B cell (primary cell): ENCODE results near the gene FLT1. TPM values are rescaled to one million over a fixed set of nuclear protein-coding genes. Genes with fewer than 3 reads are reported as not detected.

ENCODE experiments used
- ATAC-seq: fragments of 200-7000 bp; cut with Tn5 transposase; one replicate; pipeline ENCODE4 v1.10.0; 2021; ENCODE audit warnings: low read depth, mild to moderate bottlenecking, moderate number of reproducible peaks, moderate library complexity
- CTCF ChIA-PET: fragments of 350-600 bp; sonication (Branson Sonifier 250); formaldehyde crosslinking; loops from one replicate; lab custom pipeline; 2021; ENCODE audit warnings: antibody characterized with exemption, inconsistent platforms; lab: Charles Lee
- POLR2A ChIA-PET: fragments of 350-600 bp; sonication (Branson Sonifier 250); formaldehyde crosslinking; loops from one replicate; lab custom pipeline; 2021; ENCODE audit warnings: antibody characterized with exemption; lab: Charles Lee
- DNase-seq: peaks from one replicate; pipeline ENCODE4 v3.0.0; 2013
- H2AFZ ChIP-seq: 2 replicates; pipeline ENCODE4 v1.6.1; 2012; ENCODE audit warnings: mild to moderate bottlenecking, low read depth, low read length; ENCODE audit not compliant: insufficient read depth, poor library complexity, severe bottlenecking
- H3K27ac ChIP-seq, 2 donors: 1 replicate in 1 of 2; 2 replicates in 1 of 2; pipeline ENCODE4 v1.5.1; 2012 to 2013; ENCODE audit warnings: low read length in 2 of 2, mild to moderate bottlenecking in 2 of 2, moderate library complexity in 1 of 2
- H3K27me3 ChIP-seq, 4 experiments: fragments of 200-600 bp in 1 of 4; sonication (generic) in 1 of 4; replicated peaks in 1 of 4; 1 replicate in 2 of 4; 2 replicates in 2 of 4; pipeline versions ENCODE4 v1.6.1 to v1.7.0; 2013 to 2016; ENCODE audit warnings: low read length in 3 of 4, mild to moderate bottlenecking in 2 of 4, mixed read lengths in 1 of 4, moderate library complexity in 1 of 4; ENCODE audit not compliant: insufficient read depth in 4 of 4, control insufficient read depth in 3 of 4; ENCODE audit errors: control extremely low read depth in 1 of 4
- H3K36me3 ChIP-seq, 2 experiments: replicated peaks in 1 of 2; 1 replicate in 1 of 2; 2 replicates in 1 of 2; pipeline versions ENCODE4 v1.6.1 to v1.7.1; 2013; ENCODE audit warnings: low read length in 1 of 2; ENCODE audit not compliant: insufficient read depth in 2 of 2, control insufficient read depth in 1 of 2; ENCODE audit errors: control extremely low read depth in 1 of 2, extremely low read depth in 1 of 2
- H3K4me1 ChIP-seq, 2 donors: fragments of 200-600 bp in 1 of 2; sonication (generic) in 1 of 2; 1 replicate in 1 of 2; 2 replicates in 1 of 2; pipeline versions ENCODE4 v1.5.1 to v1.6.1; 2013 to 2017; ENCODE audit warnings: low read length in 2 of 2; ENCODE audit not compliant: control insufficient read depth in 2 of 2, insufficient read depth in 2 of 2
- H3K4me2 ChIP-seq: replicated peaks from 2 replicates; pipeline ENCODE3; 2012; ENCODE audit warnings: mild to moderate bottlenecking, low read depth, low read length; ENCODE audit not compliant: poor library complexity, severe bottlenecking
- H3K4me3 ChIP-seq, 5 experiments: fragments of 200-600 bp in 1 of 5; sonication (generic) in 1 of 5; 1 replicate in 3 of 5; 2 replicates in 2 of 5; pipeline versions ENCODE4 v1.5.1 to v1.7.0; 2011 to 2016; ENCODE audit warnings: low read length in 4 of 5, mild to moderate bottlenecking in 4 of 5, low read depth in 2 of 5, control low read depth in 1 of 5, moderate library complexity in 1 of 5; ENCODE audit not compliant: insufficient read depth in 1 of 5; ENCODE audit errors: control extremely low read depth in 1 of 5, extremely low read depth in 1 of 5
- H3K79me2 ChIP-seq: fragments of 200-600 bp; sonication (generic); one replicate; pipeline ENCODE4 v1.6.0; 2016; ENCODE audit warnings: low read length; ENCODE audit not compliant: control insufficient read depth, insufficient read depth
- H3K9ac ChIP-seq: fragments of 200-600 bp; sonication (generic); 2 replicates; pipeline ENCODE4 v1.6.1; 2017; ENCODE audit warnings: mild to moderate bottlenecking, low read length, moderate library complexity
- H3K9me3 ChIP-seq, 3 donors: one replicate each; pipeline versions ENCODE4 v1.6.1 to v1.7.1; 2013; ENCODE audit warnings: low read length in 2 of 3; ENCODE audit not compliant: control insufficient read depth in 2 of 3, insufficient read depth in 1 of 3; ENCODE audit errors: control extremely low read depth in 1 of 3
- H4K20me1 ChIP-seq: 2 replicates; pipeline ENCODE4 v1.6.0; 2012; ENCODE audit warnings: mild to moderate bottlenecking, low read length; ENCODE audit not compliant: insufficient read depth, control insufficient read depth, poor library complexity, severe bottlenecking
- H3K27ac Mint-ChIP-seq: one replicate; pipeline ENCODE4 v1.8.0; 2021; ENCODE audit warnings: mixed read lengths
- H3K27me3 Mint-ChIP-seq: one replicate; pipeline ENCODE4 v1.8.0; 2021; ENCODE audit warnings: mixed read lengths
- H3K4me1 Mint-ChIP-seq: one replicate; pipeline ENCODE4 v1.8.0; 2021; ENCODE audit warnings: mixed read lengths
- H3K4me3 Mint-ChIP-seq: one replicate; pipeline ENCODE4 v1.8.0; 2021; ENCODE audit warnings: mixed read lengths
- H3K9me3 Mint-ChIP-seq: one replicate; pipeline ENCODE4 v1.8.0; 2022; ENCODE audit warnings: mixed read lengths; ENCODE audit not compliant: insufficient read depth
- CTCF ChIP-seq: fragments of 200-600 bp; IDR thresholded peaks from one replicate; pipeline ENCODE4 v1.8.0; 2022; ENCODE audit warnings: antibody characterized with exemption, mild to moderate bottlenecking
- EZH2 ChIP-seq: IDR thresholded peaks from 2 replicates; pipeline ENCODE4 v1.6.1; 2012; ENCODE audit warnings: borderline replicate concordance, low read depth, mild to moderate bottlenecking, moderate library complexity, low read length; ENCODE audit not compliant: insufficient read depth, poor library complexity, severe bottlenecking
- WGBS: methylation state at CpG from one replicate; pipeline ENCODE4 v1.1.5; 2013; ENCODE audit warnings: missing lambda C conversion rate; ENCODE audit not compliant: insufficient coverage; 5-methylcytosine and 5-hydroxymethylcytosine counted together
- intact Hi-C: fragments of 100-400 bp; cut with micrococcal nuclease; formaldehyde crosslinking; loops from one replicate; pipeline ENCODE4 v1.10.0; 2022
- polyA plus RNA-seq: library from polyadenylated mRNA; depleted of rRNA; stranded (reverse); fragments of >200 nt; gene quantifications from 2 replicates; pipeline ENCODE4 v1.2.3, GENCODE V29; 2012
- total RNA-seq, 2 donors: library from RNA; stranded (reverse); fragments of 120-200 nt in 1 of 2; gene quantifications; 1 replicate in 1 of 2; 2 replicates in 1 of 2; pipeline versions ENCODE4 v1.2.3 to v1.2.4, GENCODE V29; 2013 to 2022

FLT1 gene
- total and polyA plus RNA-seq, 2 donors (not counting 1 experiment from before 2014, with no cell fraction given), result 1.1 to 1.2 TPM

- Mint-ChIP-seq H3K4me1 (peaks cover 3% of the 10 kb centered on the region), H3K9me3 (no peaks in the 10 kb centered on the region), H3K27ac (no peak overlapping the region), H3K27me3 (peaks cover 27% of the 10 kb centered on the region), H3K4me3 (no peak overlapping the region)
- ATAC-seq (no peak), DNase-seq (no peak)
- H4K20me1 ChIP-seq, result no peaks in the 10 kb centered on the region
- H3K27me3 ChIP-seq, result peaks cover 0 to 17% (median 9%) of the 10 kb centered on the region in 4 experiments
- peaks cover 0 to 2% of the 10 kb centered on the region in 2 donors for H3K4me1 ChIP-seq
- H3K36me3 ChIP-seq, result no peaks in the 10 kb centered on the region
- ChIA-PET CTCF (no interaction called here), POLR2A (no interaction called here)
- H3K4me2 ChIP-seq, result no peak overlapping the region
- TF ChIP-seq EZH2 (no peak), CTCF (no peak)
- H3K9me3 ChIP-seq, result no peaks in the 10 kb centered on the region
- no peak overlapping the region for H3K9ac ChIP-seq
- no peak overlapping the region for H3K4me3 ChIP-seq
- H3K79me2 ChIP-seq, result no peaks in the 10 kb centered on the region
- intact Hi-C loops, result no loop called here
- no CpG with 5 or more reads among the region's 1 CpG for WGBS
- no peak overlapping the region for H3K27ac ChIP-seq
- no peak overlapping the region for H2AFZ ChIP-seq
Measured at GRCh38 chr13:28485097-28485496, 9.8 kb downstream of the FLT1 start.

DNA sequence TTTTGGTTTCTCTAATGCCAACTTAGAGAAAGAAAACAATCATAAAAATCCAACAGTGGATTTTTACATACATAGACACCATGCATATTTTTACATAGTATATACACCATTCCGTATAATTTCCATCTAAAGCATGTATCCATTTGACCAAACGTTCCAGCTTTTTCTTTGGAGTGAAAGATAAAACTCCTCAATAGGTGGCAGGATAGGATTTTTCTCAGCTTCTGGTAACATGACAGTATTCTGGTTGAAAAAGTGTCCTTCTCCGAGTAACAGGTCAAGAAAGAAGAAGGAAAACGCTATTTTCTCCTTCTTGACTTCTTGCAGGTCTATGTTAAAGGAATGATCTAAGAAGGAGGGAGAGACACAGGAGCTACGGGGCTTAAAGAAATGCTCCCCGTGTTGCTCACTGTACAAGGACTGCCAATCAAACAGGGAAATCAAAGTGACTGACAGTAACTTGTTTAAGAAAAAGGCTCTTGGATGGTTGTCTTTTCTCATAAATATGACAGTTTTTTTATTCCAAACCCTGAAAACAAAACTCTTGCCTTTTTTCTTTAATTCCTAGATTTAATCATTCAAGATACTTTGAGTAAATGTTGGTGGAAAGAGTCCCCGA, 11.5 kb downstream of the FLT1 start:
- no peak for TF ChIP-seq CTCF
- TF ChIP-seq EZH2, result no peak
- ATAC-seq (no peak), DNase-seq (no peak)
- no peak overlapping the region for H3K27ac Mint-ChIP-seq
- intact Hi-C loops, result no loop called here
- H3K9ac ChIP-seq, result no peak overlapping the region
- H3K4me3 ChIP-seq, result no peak overlapping the region
- no peaks in the 10 kb centered on the region for H3K9me3 Mint-ChIP-seq
- H3K27me3 Mint-ChIP-seq, result peaks cover 21% of the 10 kb centered on the region
- no peaks in the 10 kb centered on the region for H4K20me1 ChIP-seq
- H3K4me3 Mint-ChIP-seq, result no peak overlapping the region
- CTCF ChIA-PET, result no interaction called here
- no peaks in the 10 kb centered on the region for H3K36me3 ChIP-seq
- no peaks in the 10 kb centered on the region for H3K79me2 ChIP-seq
- no peaks in the 10 kb centered on the region for H3K4me1 ChIP-seq
- no peak overlapping the region for H3K27ac ChIP-seq
- WGBS, result 93% methylated on average over 3 of the region's 7 CpGs
- POLR2A ChIA-PET, result no interaction called here
- no peak overlapping the region for H3K4me2 ChIP-seq
- H3K9me3 ChIP-seq, result no peaks in the 10 kb centered on the region
- no peak overlapping the region for H2AFZ ChIP-seq
- peaks cover 2% of the 10 kb centered on the region for H3K4me1 Mint-ChIP-seq
- H3K27me3 ChIP-seq, result peaks cover 0 to 13% (median 2%) of the 10 kb centered on the region in 4 experiments
